Glomerular endothelial cell (primary cell): Measurements from ENCODE around the gene HOXA11. TPM values are rescaled to one million over a fixed set of nuclear protein-coding genes. Genes with fewer than 3 reads are reported as not detected.

ENCODE experiments used
- DNase-seq: peaks from one replicate; pipeline ENCODE4 v3.0.0-alpha.2; 2011; ENCODE audit warnings: low read depth, low spot score; ENCODE audit errors: extremely low read depth
- total RNA-seq: library from RNA; depleted of rRNA; stranded (reverse); fragments of >200 nt; gene quantifications from 2 replicates; pipeline ENCODE4 v1.2.3, GENCODE V29; 2015

The HOXA11 gene
- 2.0 and 5.0 TPM in 2 replicates for total RNA-seq

- DNase-seq: no peak
Measured at GRCh38 chr7:27185013-27185853, at the start of gene HOXA11. Gene HOXA11 (minus strand): TSS chr7:27185232. CDS start chr7:27185144, 88 bp downstream.

GRCh38 chr7:27229448-27229847 is 44.4 kb upstream of the HOXA11 start:
- DNase-seq: no peak

- no peak for DNase-seq
Measured at GRCh38 chr7:27224983-27225934, 40.2 kb upstream of the HOXA11 start.

- DNase-seq: no peak
Measured at GRCh38 chr7:27223941-27224575, 39.0 kb upstream of the HOXA11 start.

- DNase-seq: no peak
Measured at GRCh38 chr7:27221201-27221797, 36.3 kb upstream of the HOXA11 start.

GRCh38 chr7:27220440-27220955 is 35.5 kb upstream of the HOXA11 start:
- DNase-seq: no peak

- DNase-seq: no peak
Measured at GRCh38 chr7:27219821-27220220, 34.8 kb upstream of the HOXA11 start.

GRCh38 chr7:27217951-27218350 is 32.9 kb upstream of the HOXA11 start:
- no peak for DNase-seq

- DNase-seq: no peak
Measured at GRCh38 chr7:27215356-27215755, 30.3 kb upstream of the HOXA11 start.

- no peak for DNase-seq
Measured at GRCh38 chr7:27214239-27214950, 29.4 kb upstream of the HOXA11 start.

GRCh38 chr7:27213433-27214238 is 28.6 kb upstream of the HOXA11 start:
- no peak for DNase-seq

- DNase-seq: no peak
Measured at GRCh38 chr7:27212497-27213432, 27.7 kb upstream of the HOXA11 start.

- no peak for DNase-seq
Measured at GRCh38 chr7:27211764-27212204, 26.8 kb upstream of the HOXA11 start.

GRCh38 chr7:27211084-27211446 is 26.0 kb upstream of the HOXA11 start:
- DNase-seq: no peak

- no peak for DNase-seq
Measured at GRCh38 chr7:27210441-27211083, 25.5 kb upstream of the HOXA11 start.

- DNase-seq: no peak
Measured at GRCh38 chr7:27209933-27210440, 25.0 kb upstream of the HOXA11 start.

GRCh38 chr7:27208998-27209397 is 24.0 kb upstream of the HOXA11 start:
- no peak for DNase-seq
